ENCODE results near the gene SHISAL2B. TPM values are rescaled to one million over a fixed set of nuclear protein-coding genes. Genes with fewer than 3 reads are reported as not detected.

SHISAL2B gene
- 1 to 10 TPM in 1 of 4 donors, under 1 TPM in 1, not detected in 2; 0.69 to 2.1 TPM for total RNA-seq

- no peak for TF ChIP-seq CTCF (IDR thresholded peaks at IDR 0.05)
- DNase-seq (ENCODE audit: low spot score): no peak
- ATAC-seq (ENCODE audit: low FRiP score): no peak
Measured at GRCh38 chr5:64690417-64691151, at the start of gene SHISAL2B. Gene SHISAL2B (plus strand): TSS chr5:64690503. CDS start chr5:64690624, 121 bp downstream.

- no peak for ATAC-seq (ENCODE audit: low FRiP score)
- TF ChIP-seq CTCF (IDR thresholded peaks at IDR 0.05): no peak
- DNase-seq (ENCODE audit: low spot score): no peak
Measured at GRCh38 chr5:64644831-64645230, 45.5 kb upstream of the SHISAL2B start.

- TF ChIP-seq CTCF (IDR thresholded peaks at IDR 0.05): no peak
- ATAC-seq (ENCODE audit: low FRiP score) (no peak), DNase-seq (ENCODE audit: low spot score) (no peak)
Measured at GRCh38 chr5:64646169-64646568, 44.1 kb upstream of the SHISAL2B start.

- ATAC-seq (ENCODE audit: low FRiP score): no peak
- no peak for TF ChIP-seq CTCF (IDR thresholded peaks at IDR 0.05)
- DNase-seq (ENCODE audit: low spot score): no peak
Measured at GRCh38 chr5:64649512-64649911, 40.8 kb upstream of the SHISAL2B start.

- no peak for DNase-seq (ENCODE audit: low spot score)
- no peak for TF ChIP-seq CTCF (IDR thresholded peaks at IDR 0.05)
- no peak for ATAC-seq (ENCODE audit: low FRiP score)
Measured at GRCh38 chr5:64653766-64654560, 36.3 kb upstream of the SHISAL2B start.

GRCh38 chr5:64654561-64654938, 35.8 kb upstream of the SHISAL2B start:
- ATAC-seq (ENCODE audit: low FRiP score): no peak
- TF ChIP-seq CTCF (IDR thresholded peaks at IDR 0.05): no peak
- no peak for DNase-seq (ENCODE audit: low spot score)

Measured in omental fat pad (tissue), 4 donors.